ENCODE data around the gene RBM44.

Gene RBM44

GRCh38 chr2:237886685-237887481 lies 88.3 kb downstream of the RBM44 start:
- DNase-seq, result no peak

GRCh38 chr2:237888389-237888788 lies 89.8 kb downstream of the RBM44 start:
- DNase-seq, result peak; percentile 82 to 89

GRCh38 chr2:237889016-237889415 lies 90.4 kb downstream of the RBM44 start:
- DNase-seq, result no peak

GRCh38 chr2:237889811-237890210 lies 91.2 kb downstream of the RBM44 start:
- DNase-seq, result no peak
